Skeletal muscle tissue (tissue), 4 donors: ENCODE data around the gene SNX19. TPM values are rescaled to one million over a fixed set of nuclear protein-coding genes. Genes with fewer than 3 reads are reported as not detected.

ENCODE experiments used
- H3K27ac ChIP-seq: one replicate; pipeline ENCODE4 v1.7.0; 2013; ENCODE audit warnings: mild to moderate bottlenecking, low read depth, low read length, inconsistent platforms
- H3K27me3 ChIP-seq, 3 donors: one replicate each; pipeline ENCODE4 v1.7.0; 2013; ENCODE audit warnings: low read length in 3 of 3; ENCODE audit not compliant: control insufficient read depth in 3 of 3, insufficient read depth in 3 of 3
- H3K36me3 ChIP-seq, 3 donors: one replicate each; pipeline ENCODE4 v1.7.0; 2013; ENCODE audit warnings: low read length in 3 of 3; ENCODE audit not compliant: control insufficient read depth in 3 of 3, insufficient read depth in 3 of 3
- H3K4me1 ChIP-seq, 3 donors: one replicate each; pipeline ENCODE4 v1.7.0; 2013; ENCODE audit warnings: low read length in 3 of 3, mild to moderate bottlenecking in 3 of 3; ENCODE audit not compliant: control insufficient read depth in 3 of 3, insufficient read depth in 3 of 3
- H3K4me3 ChIP-seq, 3 donors: one replicate each; pipeline ENCODE4 v1.7.0; 2013; ENCODE audit warnings: low read length in 3 of 3
- H3K9ac ChIP-seq, 3 donors: one replicate each; pipeline ENCODE4 v1.7.0; 2013; ENCODE audit warnings: low read length in 3 of 3, mild to moderate bottlenecking in 3 of 3, moderate library complexity in 2 of 3, low read depth in 1 of 3
- H3K9me3 ChIP-seq, 3 donors: one replicate each; pipeline ENCODE4 v1.7.0; 2013; ENCODE audit warnings: low read length in 3 of 3; ENCODE audit not compliant: control insufficient read depth in 3 of 3
- total RNA-seq: library from RNA; depleted of rRNA; stranded (reverse); fragments of >200 nt; gene quantifications from one replicate; pipeline ENCODE4 v1.2.3, GENCODE V29; 2014
- donor health status: Osteomylitis.

SNX19 gene
- total RNA-seq, 1 donor from 2014 or later = 31.3 TPM

- H3K9ac ChIP-seq = no peak overlapping the region
- peaks cover 28 to 37% (median 32%) of the 10 kb centered on the region in 3 donors for H3K4me1 ChIP-seq
- no peaks in the 10 kb centered on the region for H3K9me3 ChIP-seq
- H3K27ac ChIP-seq = no peak overlapping the region
- no peak overlapping the region for H3K4me3 ChIP-seq
- no peaks in the 10 kb centered on the region for H3K27me3 ChIP-seq
- H3K36me3 ChIP-seq = no peaks in the 10 kb centered on the region
Observed at GRCh38 chr11:130825561-130825960, 90.7 kb downstream of the SNX19 start.
